GM18858 (cell line): ENCODE measurements around the gene ABHD12.

Source experiments
- ATAC-seq: cut with Tn5 transposase; IDR thresholded peaks from one replicate; pipeline ENCODE4 v1.9.1; 2021; ENCODE audit not compliant: unreplicated experiment

The ABHD12 gene

DNA sequence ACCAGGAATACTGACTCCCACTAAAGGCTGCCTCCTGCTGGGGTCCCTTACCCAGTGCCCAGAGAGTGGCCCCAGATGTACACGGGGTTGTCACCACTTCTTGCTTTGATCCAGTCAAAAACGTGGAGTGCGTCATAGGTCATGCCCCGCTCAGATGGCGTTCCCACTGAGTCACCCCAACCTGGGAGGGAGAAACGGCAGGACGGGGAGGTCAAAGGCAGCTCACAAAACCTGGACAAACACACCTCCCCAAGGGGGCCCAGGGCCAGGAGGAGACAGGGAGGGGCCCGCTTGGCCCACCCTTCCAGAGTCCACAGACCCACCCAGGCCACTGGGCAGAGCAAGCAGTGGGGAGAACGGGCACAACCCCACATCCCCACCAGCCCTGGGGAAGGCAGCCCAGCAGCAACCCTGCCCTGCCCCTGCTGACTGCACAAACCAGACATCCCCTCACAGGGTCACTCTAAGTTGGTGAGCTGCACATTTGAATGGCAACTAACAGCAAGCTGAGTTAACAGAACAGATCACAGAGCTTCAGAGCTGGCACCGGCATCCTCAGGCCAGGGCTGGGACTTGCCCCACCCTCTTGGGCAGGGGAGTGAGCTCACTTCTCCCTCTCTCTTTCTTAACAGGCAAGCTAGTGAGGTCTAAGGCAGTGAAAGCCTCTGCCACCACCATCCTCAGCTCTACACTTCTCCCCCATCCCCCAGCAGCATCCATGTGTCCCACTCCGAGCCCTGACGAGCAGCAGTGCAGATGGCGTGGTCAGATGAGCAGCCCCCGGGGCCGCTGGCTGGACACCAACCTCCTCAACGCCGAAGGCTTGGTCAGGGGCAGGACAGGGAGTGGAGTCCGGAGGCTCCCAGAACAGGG lies 81.0 kb downstream of the ABHD12 start:
- ATAC-seq, result no peak

DNA sequence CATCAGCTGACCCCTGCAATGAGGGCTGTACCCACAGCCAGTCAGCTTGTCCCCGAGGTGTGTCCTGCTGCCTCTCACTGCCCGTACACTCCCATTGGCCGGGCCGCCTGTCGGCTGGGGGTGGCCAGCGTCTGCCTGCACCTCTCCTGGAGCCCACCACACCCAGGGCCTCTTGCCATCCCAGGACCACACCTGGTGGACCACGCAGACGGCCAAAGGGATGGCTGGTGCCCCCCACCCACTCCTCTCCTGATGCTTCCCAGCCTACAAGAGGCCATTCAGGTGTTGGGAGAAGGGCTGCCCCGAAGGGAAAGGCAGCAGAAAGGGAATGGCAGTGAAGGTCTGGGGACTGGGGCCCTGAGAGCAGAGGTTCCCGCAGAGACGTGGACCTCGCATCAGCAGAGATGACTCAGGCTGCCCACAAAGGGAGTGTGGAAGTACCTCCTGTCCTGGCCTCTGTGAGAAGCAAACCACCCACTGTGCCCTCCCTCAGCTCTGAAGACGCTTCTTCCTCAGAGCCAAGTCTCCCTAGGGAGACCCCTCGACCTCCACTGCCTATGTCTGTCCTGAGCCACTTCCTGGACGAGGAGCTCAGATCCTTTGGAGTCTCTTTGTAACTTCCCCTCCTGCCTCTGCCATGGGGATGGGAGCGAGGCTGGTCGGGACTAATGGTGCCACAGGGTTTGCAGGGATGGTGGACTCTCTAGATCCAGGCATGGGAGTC lies 81.8 kb downstream of the ABHD12 start:
- no peak for ATAC-seq

DNA sequence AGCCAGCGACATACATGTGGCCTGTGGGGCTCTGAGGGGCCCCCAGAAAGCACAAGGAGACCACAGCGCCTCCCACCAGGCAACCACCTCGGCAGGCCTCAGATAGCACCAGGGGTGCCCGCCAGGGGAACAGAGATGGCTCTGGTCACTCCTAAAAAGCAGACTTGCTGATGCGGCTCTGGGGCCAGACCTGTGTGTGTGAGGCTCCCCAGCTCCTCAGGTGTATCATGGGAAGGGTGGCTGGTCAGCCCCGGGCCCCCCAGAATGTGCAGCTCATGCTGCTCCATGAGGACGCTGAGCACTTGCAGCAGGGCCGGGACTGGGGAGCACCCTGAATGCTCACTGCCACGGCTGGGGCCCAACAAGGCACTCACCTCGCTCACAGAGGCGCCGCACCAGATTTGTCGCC lies 82.5 kb downstream of the ABHD12 start:
- ATAC-seq, result no peak

DNA sequence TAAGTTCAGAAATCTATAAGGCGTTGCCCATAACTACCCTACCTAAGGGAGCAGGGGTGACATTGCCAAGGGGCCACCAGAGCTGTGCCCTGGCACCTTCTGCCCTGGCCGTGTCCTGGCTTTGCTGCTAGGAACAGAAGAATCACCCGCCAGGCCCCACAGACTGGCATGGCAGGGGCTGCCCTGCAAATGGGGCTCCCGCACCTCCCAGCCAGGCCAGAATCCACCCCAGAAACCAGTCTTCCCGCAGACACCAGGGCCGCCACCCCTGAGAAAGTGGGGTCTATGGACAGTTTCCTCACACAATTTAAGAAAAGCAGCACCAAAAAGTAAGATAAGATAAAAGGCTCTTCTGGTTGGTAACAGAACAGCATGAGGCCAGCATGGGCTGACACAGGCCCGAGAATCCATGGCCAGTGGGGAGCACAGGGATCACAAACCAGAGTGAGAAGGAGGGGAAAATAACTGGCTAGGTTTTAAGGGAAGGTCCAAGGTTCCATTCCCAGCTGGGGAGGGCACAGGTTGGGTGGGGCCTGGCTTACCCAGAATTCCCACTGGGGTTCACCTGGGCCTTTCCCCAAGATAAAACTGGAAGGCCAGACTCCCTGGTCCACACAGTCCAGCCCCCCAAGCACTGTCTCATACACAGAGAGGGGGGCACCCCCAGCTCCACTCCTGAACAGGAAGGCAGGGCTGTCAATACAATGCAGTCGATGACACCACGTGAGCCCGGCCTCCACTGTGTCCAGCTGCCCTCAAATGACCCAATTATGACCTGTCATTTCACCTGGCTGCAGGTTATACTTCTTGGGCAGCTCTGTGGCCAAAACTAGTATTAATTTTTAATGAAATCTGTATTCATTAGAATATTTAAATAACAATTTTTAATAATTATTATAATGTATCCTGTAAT lies 83.4 kb downstream of the ABHD12 start:
- ATAC-seq, result no peak

DNA sequence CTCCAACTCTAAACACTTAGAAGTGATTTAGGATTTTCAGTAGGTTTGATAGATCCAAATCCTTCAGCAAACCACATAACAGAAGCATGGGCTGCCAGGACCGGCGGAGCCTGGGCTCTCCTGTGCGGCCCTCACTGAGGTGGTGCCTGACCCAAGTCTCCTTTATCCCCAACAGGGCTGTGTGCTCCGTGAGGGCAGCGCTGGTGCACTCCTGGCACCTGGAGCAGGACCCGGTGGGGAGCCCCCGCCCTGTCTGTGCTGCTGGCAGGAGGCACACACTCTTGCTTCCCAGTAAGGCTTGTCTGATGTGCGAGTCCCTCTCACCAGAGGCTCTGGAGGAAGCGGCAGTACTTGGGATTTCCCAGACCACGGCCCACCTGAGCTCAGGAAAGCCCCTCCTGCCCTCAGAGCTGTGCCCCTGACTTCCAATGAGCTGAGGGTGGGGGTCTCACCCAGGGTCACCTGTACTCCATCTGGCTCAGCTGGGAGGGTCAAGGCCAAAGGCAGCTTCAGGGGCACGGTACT lies 86.5 kb downstream of the ABHD12 start:
- no peak for ATAC-seq

DNA sequence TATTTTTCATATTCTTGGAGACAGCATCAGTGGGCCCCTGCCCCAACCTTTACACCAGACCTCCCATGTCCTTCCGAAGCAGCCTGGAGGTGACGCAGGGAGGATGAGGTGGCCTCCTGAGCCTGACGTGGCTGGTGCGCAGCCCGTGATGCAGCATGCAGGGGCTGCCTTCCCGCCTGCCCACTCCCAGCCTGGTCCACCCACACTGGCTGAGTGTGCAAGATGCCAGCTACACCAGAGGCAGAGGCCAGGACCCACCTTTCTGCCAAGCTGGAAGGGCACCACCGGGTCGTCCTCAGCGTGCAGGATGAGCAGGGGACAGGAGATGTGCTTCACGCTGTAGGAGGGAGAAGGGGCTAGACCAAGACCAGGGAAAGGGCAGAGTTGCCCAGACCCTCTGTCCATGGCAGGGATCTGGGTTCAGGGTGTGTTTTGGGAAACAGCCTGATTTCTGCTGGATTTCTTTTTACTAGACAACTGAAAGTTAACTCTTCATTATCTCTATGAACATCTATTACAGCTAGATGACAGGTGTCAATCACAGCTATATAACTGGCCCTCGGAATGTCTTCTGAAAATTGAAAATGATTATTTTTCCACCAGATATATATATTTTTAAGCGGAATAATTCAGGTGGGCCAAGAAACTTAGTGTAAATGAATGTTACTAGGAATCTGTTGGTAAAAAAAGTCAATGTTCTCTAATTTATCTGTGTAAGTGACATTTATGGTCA lies 87.2 kb downstream of the ABHD12 start:
- no peak for ATAC-seq

DNA sequence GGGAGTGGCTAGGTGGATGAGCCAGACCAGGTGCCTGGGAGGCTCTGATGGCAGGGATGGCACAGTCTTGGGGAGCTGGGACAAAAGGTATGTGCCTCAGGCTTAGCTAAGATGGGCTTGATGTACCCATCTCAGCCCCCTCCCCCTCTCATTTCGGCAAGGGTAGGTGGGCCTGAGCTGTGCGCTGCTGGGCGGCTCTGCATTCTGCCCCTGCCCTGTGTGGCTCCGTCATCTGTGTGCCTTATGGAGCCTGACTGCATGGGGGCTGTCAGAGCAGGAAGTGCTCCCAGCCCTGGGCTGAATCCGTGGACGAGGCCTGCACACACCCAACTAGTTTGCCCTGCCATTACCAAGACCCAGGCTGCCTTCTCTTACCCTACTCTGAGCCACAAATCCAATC lies 88.0 kb downstream of the ABHD12 start:
- ATAC-seq, result no peak

DNA sequence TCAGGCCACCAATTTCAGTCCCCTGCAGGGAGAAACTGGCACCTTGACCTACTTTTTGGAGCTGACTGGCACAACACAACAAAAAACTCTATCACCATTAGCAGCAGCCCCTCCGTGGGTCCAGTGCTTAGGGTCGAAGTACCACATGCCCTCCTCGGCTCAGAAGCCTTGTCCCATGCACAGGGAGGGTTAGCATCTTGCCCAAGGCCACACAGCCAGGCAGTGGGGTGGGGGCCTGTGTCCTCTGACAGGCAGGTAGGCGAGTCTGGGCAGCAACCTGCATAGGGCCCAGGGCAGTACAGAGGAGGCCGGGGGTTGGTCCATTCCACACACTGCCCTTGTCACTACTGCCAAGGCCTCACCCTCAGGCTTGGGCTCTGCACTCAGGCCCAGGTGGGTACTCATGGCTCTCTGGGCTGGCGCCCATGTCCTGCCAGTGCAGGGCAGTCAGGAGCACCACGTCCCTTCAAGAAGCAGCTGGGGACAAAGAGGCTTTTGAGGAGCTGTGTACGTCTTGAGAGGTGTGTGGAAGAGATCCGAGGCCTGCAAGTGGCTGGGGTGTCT lies 89.2 kb downstream of the ABHD12 start:
- no peak for ATAC-seq

DNA sequence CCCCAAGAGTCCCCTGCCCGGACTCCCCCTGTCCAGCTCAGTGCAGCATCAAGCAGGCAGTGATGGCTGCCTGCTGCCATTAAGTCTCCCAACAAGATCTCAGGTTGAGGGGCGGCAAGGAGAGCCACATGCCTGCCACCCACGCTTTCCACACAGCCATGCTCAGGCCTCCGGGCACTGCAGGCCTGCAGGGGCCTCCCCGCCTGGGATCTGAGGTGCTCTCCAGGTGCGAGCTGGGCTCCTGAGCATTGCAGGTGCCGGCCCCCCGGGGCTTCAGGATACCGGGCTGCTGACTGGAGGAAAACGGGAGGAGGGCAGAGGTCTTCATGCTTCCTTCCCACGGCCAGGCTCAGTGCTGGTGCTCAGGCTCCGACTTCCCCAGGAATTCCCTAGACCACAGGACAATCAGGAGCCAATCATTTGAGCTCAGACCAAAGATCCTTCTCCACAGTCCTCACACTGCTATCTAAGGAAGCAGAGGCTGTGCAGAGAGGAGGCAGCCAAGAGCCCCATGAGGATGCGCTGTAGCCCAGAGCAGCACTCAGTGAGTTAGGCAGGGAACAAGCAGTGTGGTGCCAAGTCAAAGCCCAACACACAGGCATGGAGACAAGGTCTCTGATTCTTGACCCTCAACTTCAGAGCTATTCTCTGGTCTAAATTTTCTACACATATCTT lies 90.0 kb downstream of the ABHD12 start:
- no peak for ATAC-seq

DNA sequence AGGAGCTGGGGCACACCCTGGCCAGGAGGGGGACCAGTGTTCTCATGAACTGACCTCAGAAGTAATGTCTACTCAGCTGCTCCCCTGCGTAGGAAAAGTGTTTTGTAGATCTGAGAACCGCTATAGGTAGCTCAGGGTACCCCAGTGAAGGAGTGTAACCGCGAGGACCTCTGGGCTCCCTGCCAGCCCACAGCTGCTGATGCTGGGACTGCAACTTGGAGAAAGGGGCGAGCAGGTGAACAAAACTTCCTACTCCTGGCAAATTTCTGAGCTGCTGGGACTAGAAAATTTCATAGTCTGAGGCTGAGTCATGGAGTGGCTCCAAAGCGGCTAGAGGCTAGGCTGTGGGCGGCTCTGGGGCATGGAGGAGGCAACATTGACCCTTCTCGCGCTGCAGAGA lies 90.8 kb downstream of the ABHD12 start:
- no peak for ATAC-seq

DNA sequence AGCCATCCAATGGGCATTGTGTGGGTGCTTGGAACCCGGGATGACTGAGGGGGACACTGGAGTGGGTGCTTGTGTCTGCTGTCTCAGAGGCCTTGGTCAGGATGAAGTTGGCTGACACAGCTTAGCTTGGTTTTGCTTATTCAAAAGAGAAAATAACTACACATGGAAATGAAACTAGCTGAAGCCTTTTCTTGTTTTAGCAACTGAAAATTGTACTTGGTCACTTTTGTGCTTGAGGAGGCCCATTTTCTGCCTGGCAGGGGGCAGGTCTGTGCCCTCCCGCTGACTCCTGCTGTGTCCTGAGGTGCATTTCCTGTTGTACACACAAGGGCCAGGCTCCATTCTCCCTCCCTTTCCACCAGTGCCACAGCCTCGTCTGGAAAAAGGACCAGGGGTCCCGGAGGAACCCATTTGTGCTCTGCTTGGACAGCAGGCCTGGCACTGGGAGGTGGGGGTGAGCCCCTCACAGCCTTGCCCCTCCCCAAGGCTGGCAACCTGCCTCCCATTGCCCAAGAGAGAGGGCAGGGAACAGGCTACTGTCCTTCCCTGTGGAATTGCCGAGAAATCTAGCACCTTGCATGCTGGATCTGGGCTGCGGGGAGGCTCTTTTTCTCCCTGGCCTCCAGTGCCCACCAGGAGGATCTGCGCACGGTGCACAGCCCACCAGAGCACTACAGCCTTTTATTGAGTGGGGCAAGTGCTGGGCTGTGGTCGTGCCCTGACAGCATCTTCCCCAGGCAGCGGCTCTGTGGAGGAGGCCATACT lies 93.3 kb downstream of the ABHD12 start:
- ATAC-seq, result peak; percentile 72

DNA sequence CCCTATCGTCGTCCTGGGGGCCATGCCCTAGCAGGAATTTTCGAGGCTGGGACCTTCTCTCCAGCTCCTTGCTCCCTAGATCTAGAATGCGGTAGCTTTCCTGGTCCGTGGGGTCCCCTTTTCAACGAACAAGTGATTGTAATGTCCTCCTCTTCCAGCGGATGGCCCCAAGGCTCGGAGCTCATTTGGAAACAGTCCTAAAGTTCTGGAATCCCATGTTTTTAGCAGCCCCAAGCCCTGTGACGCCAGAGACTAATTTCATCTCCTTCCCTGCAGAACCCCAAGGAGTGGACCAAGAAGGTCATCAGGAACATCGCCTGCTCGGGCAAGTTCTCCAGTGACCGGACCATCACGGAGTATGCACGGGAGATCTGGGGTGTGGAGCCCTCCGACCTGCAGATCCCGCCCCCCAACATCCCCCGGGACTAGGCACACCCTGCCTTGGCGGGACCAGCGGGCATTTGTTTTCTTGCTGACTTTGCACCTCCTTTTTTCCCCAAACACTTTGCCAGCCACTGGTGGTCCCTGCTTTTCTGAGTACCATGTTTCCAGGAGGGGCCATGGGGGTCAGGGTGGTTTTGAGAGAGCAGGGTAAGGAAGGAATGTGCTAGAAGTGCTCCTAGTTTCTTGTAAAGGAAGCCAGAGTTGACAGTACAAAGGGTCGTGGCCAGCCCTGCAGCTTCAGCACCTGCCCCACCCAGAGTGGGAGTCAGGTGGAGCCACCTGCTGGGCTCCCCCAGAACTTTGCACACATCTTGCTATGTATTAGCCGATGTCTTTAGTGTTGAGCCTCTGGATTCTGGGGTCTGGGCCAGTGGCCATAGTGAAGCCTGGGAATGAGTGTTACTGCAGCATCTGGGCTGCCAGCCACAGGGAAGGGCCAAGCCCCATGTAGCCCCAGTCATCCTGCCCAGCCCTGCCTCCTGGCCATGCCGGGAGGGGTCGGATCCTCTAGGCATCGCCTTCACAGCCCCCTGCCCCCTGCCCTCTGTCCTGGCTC lies 94.2 kb downstream of the ABHD12 start:
- no peak for ATAC-seq

DNA sequence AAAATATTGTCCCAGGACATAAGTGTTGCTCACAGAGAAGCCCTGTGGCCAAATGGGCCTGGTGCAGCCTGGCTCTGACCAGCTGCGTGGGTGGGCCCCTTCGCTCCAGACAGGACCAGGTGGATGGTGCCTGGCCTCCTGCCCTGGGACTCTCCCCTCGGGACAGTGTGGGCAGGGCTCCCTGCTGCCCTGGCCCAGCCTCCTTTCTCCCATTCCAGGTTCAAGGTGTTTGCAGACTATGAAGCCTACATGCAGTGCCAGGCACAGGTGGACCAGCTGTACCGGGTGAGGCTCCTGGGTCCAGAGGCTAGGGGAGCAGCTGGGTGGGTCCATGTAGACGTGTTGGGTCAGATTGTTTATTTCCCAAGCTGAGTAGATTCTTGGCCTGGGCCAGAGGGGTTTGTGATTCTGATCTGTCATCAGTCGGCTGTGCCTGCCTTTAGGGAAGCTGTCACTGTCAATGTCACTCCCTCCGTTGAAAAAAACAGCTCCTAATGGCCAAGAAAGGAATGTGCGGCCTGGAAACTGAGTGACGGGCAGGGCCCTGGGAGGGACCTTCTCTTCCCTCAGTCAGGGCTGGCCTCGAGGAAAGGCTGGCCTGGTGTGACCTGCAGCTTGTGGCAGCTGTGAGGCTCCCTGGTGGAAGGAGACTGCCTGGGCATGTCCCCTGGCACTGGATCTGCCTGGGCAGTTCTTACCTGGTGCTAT lies 95.1 kb downstream of the ABHD12 start:
- ATAC-seq, result no peak

DNA sequence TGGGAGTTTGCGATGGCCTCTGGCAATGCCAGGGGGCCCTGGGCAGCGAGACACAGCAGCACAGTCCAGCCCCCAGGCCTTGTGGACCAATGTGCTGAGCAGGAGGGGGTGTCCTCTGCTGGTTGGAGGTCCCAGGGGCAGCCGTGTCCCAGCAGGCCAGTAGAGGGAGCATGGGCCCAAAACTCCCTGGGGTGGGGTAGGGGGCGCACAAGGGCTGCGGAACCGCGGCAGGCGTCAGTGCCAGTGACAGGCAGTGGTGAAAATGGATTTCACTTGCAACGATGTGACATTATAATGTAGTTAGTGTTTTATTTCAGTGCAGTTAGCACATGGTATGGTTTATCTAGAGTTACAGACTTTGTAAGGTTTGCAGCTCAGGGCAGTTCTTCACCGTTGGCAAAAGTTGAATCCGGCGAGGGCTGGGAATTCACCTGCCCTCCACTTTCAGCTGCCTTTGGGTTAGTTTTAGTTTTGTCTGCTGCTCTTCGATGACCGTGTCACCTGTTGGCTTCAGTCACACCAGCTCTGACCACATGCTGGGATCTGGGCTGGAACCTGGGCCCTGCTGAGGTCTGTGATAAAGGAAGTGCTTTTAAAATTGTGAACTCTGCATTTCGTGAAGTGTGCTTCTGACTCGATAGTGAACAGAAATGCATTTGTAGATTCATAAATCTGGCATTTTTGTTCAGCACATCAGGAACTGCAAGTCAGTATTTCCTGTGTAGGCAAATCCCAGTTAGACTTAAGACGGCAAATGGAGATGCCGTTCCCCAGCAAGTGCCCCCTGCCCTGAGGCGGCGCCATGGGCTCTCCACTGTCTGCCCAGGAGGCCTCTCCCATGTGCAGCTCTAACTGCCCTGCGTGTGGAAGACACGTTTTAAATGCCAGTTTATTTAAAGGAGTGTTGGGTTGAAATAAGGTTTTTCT lies 95.9 kb downstream of the ABHD12 start:
- no peak for ATAC-seq

DNA sequence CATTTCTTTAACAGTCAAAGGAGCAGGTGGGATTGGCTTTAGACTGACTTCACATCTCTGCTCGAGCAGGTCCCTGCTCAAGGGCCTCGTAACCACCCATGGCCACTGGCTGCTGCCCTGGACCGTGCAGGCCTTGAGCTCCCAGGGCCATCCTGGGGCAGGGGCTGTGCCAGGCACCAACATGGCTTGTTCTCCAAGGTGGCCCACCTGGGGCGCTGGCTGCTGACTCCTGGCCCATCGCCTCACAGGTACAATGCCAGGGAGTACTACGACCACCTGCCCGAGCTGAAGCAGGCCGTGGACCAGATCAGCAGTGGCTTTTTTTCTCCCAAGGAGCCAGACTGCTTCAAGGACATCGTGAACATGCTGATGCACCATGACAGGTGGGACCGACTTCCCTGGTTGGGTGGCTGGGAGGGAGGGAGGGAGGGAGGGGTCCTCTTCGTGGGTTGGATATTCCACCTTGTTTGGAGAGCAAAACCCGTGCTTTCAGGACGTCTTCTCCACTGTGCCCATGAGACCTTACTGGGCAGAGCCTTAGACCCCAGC lies 96.7 kb downstream of the ABHD12 start:
- ATAC-seq, result no peak

DNA sequence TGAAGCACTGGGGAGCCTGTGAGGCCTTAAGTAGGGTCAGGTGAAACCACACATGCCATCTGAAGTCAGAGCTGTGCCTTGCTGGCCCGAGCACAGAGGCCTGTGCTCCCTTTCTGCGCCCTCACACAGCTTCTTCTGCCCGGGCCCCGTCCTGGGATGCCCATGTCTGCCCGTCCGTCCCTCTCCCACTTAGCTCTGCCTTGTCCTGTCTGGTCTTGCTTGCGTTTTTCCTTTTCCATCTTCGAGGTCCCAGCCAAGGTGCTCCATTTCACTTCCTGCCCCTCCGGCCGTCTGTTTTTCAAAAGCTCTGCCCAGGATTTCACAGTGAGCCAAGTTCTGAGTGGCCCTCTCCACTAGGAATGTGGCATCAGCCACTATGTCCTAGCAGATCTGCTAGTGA lies 97.1 kb downstream of the ABHD12 start:
- no peak for ATAC-seq
